ENCODE measurements around the gene EXOC3L4.

GRCh38 chr14:103158688-103159087 is 64.2 kb downstream of the EXOC3L4 start:
- TF ChIP-seq CTCF (IDR thresholded peaks at IDR 0.05; ENCODE audit: insufficient read depth, low read length) (no peak), POLR2AphosphoS5 (IDR thresholded peaks at IDR 0.05; ENCODE audit: low read depth) (no peak), REST (IDR thresholded peaks at IDR 0.05; ENCODE audit: insufficient replicate concordance, low read depth) (no peak), SPI1 (IDR thresholded peaks at IDR 0.05; ENCODE audit: borderline replicate concordance, low read depth) (no peak), GABPA (IDR thresholded peaks at IDR 0.05; ENCODE audit: low read depth) (no peak)

Measured in HL-60 (cell line).